Fibroblast of peridontal ligament (primary cell): ENCODE data around the gene PRSS38.

Experiments
- DNase-seq: peaks from one replicate; pipeline ENCODE4 v3.0.0-alpha.2; 2010; ENCODE audit errors: extremely low read depth

PRSS38 gene

GRCh38 chr1:227779021-227779441 is 36.4 kb upstream of the PRSS38 start:
- no peak for DNase-seq

- DNase-seq: no peak
Measured at GRCh38 chr1:227779685-227780084, 35.8 kb upstream of the PRSS38 start.

- DNase-seq: no peak
Measured at GRCh38 chr1:227780101-227781044, 35.1 kb upstream of the PRSS38 start.

- DNase-seq: no peak
Measured at GRCh38 chr1:227781314-227781930, 34.1 kb upstream of the PRSS38 start.

GRCh38 chr1:227782226-227782625 is 33.2 kb upstream of the PRSS38 start:
- no peak for DNase-seq

- DNase-seq: no peak
Measured at GRCh38 chr1:227785094-227785804, 30.2 kb upstream of the PRSS38 start.

GRCh38 chr1:227785805-227786671 is 29.4 kb upstream of the PRSS38 start:
- DNase-seq: no peak

GRCh38 chr1:227786673-227787512 is 28.6 kb upstream of the PRSS38 start:
- DNase-seq: no peak

GRCh38 chr1:227787513-227788270 is 27.8 kb upstream of the PRSS38 start:
- peak; percentile 88 for DNase-seq

GRCh38 chr1:227788271-227789083 is 27.0 kb upstream of the PRSS38 start:
- no peak for DNase-seq

- peak; percentile 34 for DNase-seq
Measured at GRCh38 chr1:227789084-227790033, 26.1 kb upstream of the PRSS38 start.

- no peak for DNase-seq
Measured at GRCh38 chr1:227790034-227790400, 25.5 kb upstream of the PRSS38 start.

GRCh38 chr1:227790868-227791267 is 24.6 kb upstream of the PRSS38 start:
- no peak for DNase-seq

- DNase-seq: no peak
Measured at GRCh38 chr1:227791425-227792143, 23.9 kb upstream of the PRSS38 start.

- no peak for DNase-seq
Measured at GRCh38 chr1:227792216-227793078, 23.0 kb upstream of the PRSS38 start.
